Upper lobe of right lung (tissue), 1 donor: ENCODE results near the gene DIP2C. TPM values are rescaled to one million over a fixed set of nuclear protein-coding genes. Genes with fewer than 3 reads are reported as not detected.

Source experiments
- ATAC-seq: fragments of 200-7000 bp; cut with Tn5 transposase; one replicate; pipeline ENCODE4 v1.9.1; 2020; ENCODE audit warnings: mild to moderate bottlenecking, moderate library complexity
- DNase-seq: peaks from one replicate; pipeline ENCODE4 v3.0.0-alpha.2; 2020
- H3K27ac ChIP-seq: fragments of 200-600 bp; one replicate; pipeline ENCODE4 v1.8.0; 2022
- H3K27me3 ChIP-seq: fragments of 200-600 bp; one replicate; pipeline ENCODE4 v1.8.0; 2022; ENCODE audit warnings: mild to moderate bottlenecking
- H3K36me3 ChIP-seq: fragments of 200-600 bp; one replicate; pipeline ENCODE4 v1.8.0; 2022
- H3K4me1 ChIP-seq: fragments of 200-600 bp; one replicate; pipeline ENCODE4 v1.8.0; 2022
- H3K4me3 ChIP-seq: fragments of 200-600 bp; one replicate; pipeline ENCODE4 v1.8.0; 2022; ENCODE audit warnings: mild to moderate bottlenecking
- H3K9me3 ChIP-seq: fragments of 200-600 bp; one replicate; pipeline ENCODE4 v1.8.0; 2022
- intact Hi-C: fragments of 100-400 bp; cut with DNase I; formaldehyde crosslinking; loops from one replicate; pipeline ENCODE4 v1.11.0; 2022
- total RNA-seq: library from RNA; stranded (reverse); fragmentation: NEBNext Ultra II Directional; extraction: Animal tissue kit (Norgen Biotek cat#: 25700); gene quantifications from one replicate; pipeline ENCODE4 v1.2.1, GENCODE V29; 2021
- TF ChIP-seq, protein P1 (sequence below): fragments of 200-600 bp; IDR thresholded peaks from one replicate; pipeline ENCODE4 v1.8.0; 2022; ENCODE audit warnings: antibody characterized with exemption
- donor health status: DM: no; HTN: yes; CAD: no; lungs with severe emphysema.

The DIP2C gene
- total RNA-seq, 1 donor from 2014 or later = 17.3 TPM

DNA sequence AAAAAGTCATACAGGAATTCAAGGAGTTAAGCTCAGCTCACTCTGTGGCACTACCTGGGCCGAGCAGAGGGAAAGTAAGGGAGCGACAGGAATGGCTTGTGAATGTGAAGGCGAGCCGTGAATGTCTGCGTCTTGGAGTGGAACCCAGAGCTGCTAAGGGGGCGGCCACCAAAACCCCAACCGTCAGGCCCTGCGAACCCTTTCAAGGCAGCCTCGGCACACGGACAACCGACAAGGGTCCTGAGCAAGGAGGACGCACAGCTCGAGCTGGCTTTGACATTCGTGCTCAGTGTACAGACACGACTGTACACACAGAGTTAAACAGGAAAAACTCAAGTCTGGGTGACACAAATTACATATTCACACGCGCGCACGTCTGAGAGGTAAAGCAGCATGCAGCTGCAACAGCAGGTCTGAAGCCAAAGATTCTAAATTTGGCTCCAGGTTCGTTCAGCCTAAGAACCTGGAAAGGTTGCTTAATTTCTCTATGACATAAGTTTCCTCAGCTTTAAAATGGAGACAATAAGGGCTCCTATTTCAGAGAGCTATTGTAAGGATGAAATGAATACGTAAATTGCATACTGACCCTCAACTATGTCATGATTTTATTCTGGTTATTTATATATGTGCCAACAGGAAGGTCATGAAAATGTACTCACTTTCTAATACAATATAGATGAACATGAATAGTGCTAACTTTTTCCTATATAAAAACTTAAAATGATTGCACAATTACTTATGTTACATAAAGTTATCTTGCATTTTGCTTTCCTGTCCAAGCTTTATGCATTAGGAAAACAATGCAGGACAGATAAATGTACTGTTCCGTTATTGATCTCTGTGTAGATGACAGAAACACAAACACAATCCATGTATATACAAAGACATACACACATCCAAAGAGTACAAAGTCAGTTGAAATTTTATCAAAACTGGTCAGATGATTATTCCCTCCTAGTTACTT is 361.3 kb downstream of the DIP2C start:
- DNase-seq (peak; percentile 41), ATAC-seq (no peak)
- H3K4me1 ChIP-seq = peaks cover 3% of the 10 kb centered on the region
- TF ChIP-seq, protein P1, sequence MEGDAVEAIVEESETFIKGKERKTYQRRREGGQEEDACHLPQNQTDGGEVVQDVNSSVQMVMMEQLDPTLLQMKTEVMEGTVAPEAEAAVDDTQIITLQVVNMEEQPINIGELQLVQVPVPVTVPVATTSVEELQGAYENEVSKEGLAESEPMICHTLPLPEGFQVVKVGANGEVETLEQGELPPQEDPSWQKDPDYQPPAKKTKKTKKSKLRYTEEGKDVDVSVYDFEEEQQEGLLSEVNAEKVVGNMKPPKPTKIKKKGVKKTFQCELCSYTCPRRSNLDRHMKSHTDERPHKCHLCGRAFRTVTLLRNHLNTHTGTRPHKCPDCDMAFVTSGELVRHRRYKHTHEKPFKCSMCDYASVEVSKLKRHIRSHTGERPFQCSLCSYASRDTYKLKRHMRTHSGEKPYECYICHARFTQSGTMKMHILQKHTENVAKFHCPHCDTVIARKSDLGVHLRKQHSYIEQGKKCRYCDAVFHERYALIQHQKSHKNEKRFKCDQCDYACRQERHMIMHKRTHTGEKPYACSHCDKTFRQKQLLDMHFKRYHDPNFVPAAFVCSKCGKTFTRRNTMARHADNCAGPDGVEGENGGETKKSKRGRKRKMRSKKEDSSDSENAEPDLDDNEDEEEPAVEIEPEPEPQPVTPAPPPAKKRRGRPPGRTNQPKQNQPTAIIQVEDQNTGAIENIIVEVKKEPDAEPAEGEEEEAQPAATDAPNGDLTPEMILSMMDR = no peak
- H3K4me3 ChIP-seq = no peak overlapping the region
- no peaks in the 10 kb centered on the region for H3K9me3 ChIP-seq
- no peaks in the 10 kb centered on the region for H3K27me3 ChIP-seq
- no peak overlapping the region for H3K27ac ChIP-seq
- H3K36me3 ChIP-seq = peaks cover 13% of the 10 kb centered on the region
- intact Hi-C loops = no loop called here

DNA sequence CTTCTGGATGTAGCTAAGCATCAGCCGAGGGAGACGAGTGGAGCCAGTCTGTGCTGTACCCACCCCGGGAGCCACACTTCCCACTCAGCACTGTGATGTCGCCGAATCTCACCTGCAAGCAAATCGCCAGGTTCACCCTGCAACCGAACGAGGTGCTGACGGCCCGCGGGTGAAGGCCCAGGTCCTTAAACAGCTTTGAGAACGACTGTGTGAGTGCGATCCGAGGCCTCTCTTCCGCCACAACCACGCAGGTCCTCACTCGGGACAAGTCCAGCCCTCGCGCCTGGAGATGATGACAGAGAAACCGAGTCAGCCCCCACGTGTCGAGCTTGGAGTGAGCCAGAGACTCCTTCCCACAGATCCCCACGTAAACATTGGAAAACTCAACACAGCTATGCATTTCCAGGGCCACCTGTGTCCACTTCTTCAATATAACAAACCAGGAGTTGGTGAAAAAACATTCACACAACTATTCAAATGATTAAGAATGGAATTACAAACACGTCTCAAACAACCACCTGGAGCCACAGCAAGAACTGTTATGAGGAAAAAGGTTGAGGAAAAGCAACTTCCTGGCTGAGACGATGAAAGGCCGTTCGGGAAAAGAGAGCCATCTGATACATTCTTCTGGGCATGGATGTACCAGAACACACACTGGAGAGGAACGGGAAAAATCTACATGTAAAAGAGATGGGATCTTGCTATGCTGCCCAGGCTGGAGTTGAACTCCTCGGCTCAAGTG is 362.4 kb downstream of the DIP2C start:
- no peaks in the 10 kb centered on the region for H3K9me3 ChIP-seq
- no peak for ATAC-seq
- no peaks in the 10 kb centered on the region for H3K27me3 ChIP-seq
- TF ChIP-seq, protein P1 = no peak
- H3K4me3 ChIP-seq = no peak overlapping the region
- peaks cover 3% of the 10 kb centered on the region for H3K4me1 ChIP-seq
- intact Hi-C loops = no loop called here
- DNase-seq = peak; percentile 55
- peaks cover 13% of the 10 kb centered on the region for H3K36me3 ChIP-seq
- H3K27ac ChIP-seq = no peak overlapping the region

DNA sequence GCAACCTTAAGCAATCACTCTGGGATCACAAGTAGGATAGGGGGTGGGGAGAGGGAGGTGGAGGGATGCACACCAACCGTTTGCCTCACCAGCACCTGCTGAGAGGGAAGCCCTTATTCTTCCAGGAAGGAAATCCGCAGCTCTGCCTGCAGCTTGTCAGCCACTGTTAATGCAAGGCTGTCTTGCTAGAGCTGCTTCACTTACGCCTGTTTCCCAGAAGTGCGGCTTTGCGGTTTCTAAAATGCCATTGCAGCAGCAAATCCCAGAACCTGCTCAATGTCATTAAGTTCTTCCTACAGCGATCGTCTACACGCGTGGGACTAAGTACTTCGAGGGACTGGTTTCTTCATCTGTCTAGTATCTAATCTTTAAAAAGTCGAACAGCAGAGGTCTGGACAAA is 363.1 kb downstream of the DIP2C start:
- no peak for DNase-seq
- Histone ChIP-seq H3K4me1 (peaks cover 3% of the 10 kb centered on the region), H3K27ac (no peak overlapping the region), H3K36me3 (peaks cover 13% of the 10 kb centered on the region), H3K27me3 (no peaks in the 10 kb centered on the region), H3K9me3 (no peaks in the 10 kb centered on the region), H3K4me3 (no peak overlapping the region)
- intact Hi-C loops = no loop called here
- TF ChIP-seq, protein P1 = no peak
- ATAC-seq = no peak

DNA sequence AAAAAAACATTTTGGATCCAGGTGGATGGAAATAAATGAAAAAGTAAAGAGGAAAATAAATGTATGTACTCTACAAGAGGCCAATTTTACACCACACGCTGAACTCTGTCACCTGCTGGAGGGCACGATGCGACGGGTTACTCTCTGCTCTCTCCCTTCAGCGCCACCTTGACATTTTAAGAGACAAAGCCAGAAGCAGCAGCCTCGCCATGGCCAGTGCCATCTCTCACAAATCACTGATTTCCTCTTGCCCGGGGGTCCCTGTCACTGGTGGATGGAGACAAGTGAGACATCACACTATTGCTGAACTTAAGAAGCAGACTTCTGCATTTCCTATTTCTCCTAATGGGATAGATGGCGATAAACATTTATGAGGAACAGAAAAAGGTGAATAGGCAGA is 364.2 kb downstream of the DIP2C start:
- no peaks in the 10 kb centered on the region for H3K9me3 ChIP-seq
- DNase-seq (peak; percentile 10), ATAC-seq (no peak)
- H3K4me3 ChIP-seq = no peak overlapping the region
- H3K36me3 ChIP-seq = peaks cover 13% of the 10 kb centered on the region
- H3K27ac ChIP-seq = no peak overlapping the region
- no peaks in the 10 kb centered on the region for H3K27me3 ChIP-seq
- TF ChIP-seq, protein P1 = no peak
- intact Hi-C loops = no loop called here
- peaks cover 3% of the 10 kb centered on the region for H3K4me1 ChIP-seq

DNA sequence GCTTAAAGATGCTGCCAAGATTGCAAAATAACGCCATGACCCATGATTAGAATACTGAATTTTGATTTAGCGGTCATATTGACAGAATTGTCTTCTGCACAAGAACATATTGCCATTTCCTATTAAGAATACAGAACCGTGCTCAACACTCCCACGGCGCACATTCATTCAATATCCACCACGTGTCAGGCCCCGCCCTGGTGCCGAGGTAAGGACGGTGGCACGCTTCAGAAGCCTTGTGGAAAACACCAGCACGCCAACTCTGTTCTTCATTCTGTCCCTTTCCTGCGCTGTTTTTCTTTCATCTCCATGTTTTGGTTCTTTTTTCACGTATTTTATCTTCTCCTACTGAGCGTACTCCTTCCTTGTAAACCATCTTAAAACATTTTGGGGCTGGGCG is 364.9 kb downstream of the DIP2C start:
- Histone ChIP-seq H3K4me1 (peaks cover 1% of the 10 kb centered on the region), H3K27me3 (no peaks in the 10 kb centered on the region), H3K27ac (no peak overlapping the region), H3K4me3 (no peak overlapping the region), H3K36me3 (peaks cover 13% of the 10 kb centered on the region), H3K9me3 (no peaks in the 10 kb centered on the region)
- intact Hi-C loops = no loop called here
- TF ChIP-seq, protein P1 = no peak
- ATAC-seq = no peak
- DNase-seq = peak; percentile 33
